Measurements from ENCODE around the gene FTCD.
A peak's percentile ranks its signal among the peaks of the same experiment; 100 is the strongest.
"Not testable (repeated sequence)": the region's sequence is repeated elsewhere in the genome, so short reads cannot be mapped to it uniquely, and the experiment has no call there.

The FTCD gene

GRCh38 chr21:46188226-46189212 lies 33.1 kb upstream of the FTCD start:
- no peak for DNase-seq

- no peak for DNase-seq
Observed at GRCh38 chr21:46187814-46188213, 32.4 kb upstream of the FTCD start.

- DNase-seq: no peak
Observed at GRCh38 chr21:46187261-46187660, 31.9 kb upstream of the FTCD start.

GRCh38 chr21:46185716-46186115 lies 30.3 kb upstream of the FTCD start:
- no peak for DNase-seq

GRCh38 chr21:46184625-46185555 lies 29.5 kb upstream of the FTCD start:
- peak; percentile 53 for DNase-seq

GRCh38 chr21:46183910-46184624 lies 28.7 kb upstream of the FTCD start, which contains the start of gene SPATC1L:
TSS of gene SPATC1L (minus strand) at chr21:46184459. CDS start at chr21:46182816, 1,643 bp downstream.
- DNase-seq: peak; percentile 31

GRCh38 chr21:46183337-46183909 lies 28.0 kb upstream of the FTCD start:
- not testable (repeated sequence) for DNase-seq

- no peak for DNase-seq
Observed at GRCh38 chr21:46182548-46183336, 27.4 kb upstream of the FTCD start.

- no peak for DNase-seq
Observed at GRCh38 chr21:46181953-46182547, 26.7 kb upstream of the FTCD start.

- no peak for DNase-seq
Observed at GRCh38 chr21:46181436-46181835, 26.1 kb upstream of the FTCD start.

- no peak for DNase-seq
Observed at GRCh38 chr21:46180778-46181391, 25.5 kb upstream of the FTCD start.

GRCh38 chr21:46180079-46180722 lies 24.8 kb upstream of the FTCD start:
- DNase-seq: no peak

- DNase-seq: no peak
Observed at GRCh38 chr21:46179708-46180078, 24.3 kb upstream of the FTCD start.

- DNase-seq: no peak
Observed at GRCh38 chr21:46178961-46179360, 23.6 kb upstream of the FTCD start.

GRCh38 chr21:46176443-46177129 lies 21.2 kb upstream of the FTCD start:
- DNase-seq: not testable (repeated sequence)

- DNase-seq: no peak
Observed at GRCh38 chr21:46173573-46173972, 18.2 kb upstream of the FTCD start.

- DNase-seq: no peak
Observed at GRCh38 chr21:46172863-46173528, 17.6 kb upstream of the FTCD start.

GRCh38 chr21:46171996-46172862 lies 16.9 kb upstream of the FTCD start:
- no peak for DNase-seq
